Measurements from ENCODE around the gene PARD3B. TPM values are rescaled to one million over a fixed set of nuclear protein-coding genes. Genes with fewer than 3 reads are reported as not detected.

PARD3B gene
- total and polyA plus RNA-seq, 2 of the 4 experiments (the other 2 are of a cell fraction): 3.3 to 15.6 TPM

- H3K4me2 ChIP-seq (ENCODE audit: low read depth, low read length): no peak overlapping the region
- BruUV-seq (replicated peaks): no TSS peak
- no peak overlapping the region for H3K14ac ChIP-seq (replicated peaks; ENCODE audit: low read depth, low read length)
- POLR2A ChIA-PET (ENCODE audit: unreplicated experiment): no interaction called here
- H3K23ac ChIP-seq (ENCODE audit: low read depth, low read length): no peak overlapping the region
- no peaks in the 10 kb centered on the region for H3K9me1 ChIP-seq (ENCODE audit: insufficient read depth, low read length)
- peaks cover 5% of the 10 kb centered on the region; the same call in 1 of the 2 replicates for H3K9me3 ChIP-seq (ENCODE audit: control insufficient read depth, insufficient read depth, low read length)
- H2BK5ac ChIP-seq (ENCODE audit: low read depth, low read length, poor library complexity, severe bottlenecking): no peak overlapping the region
- no peak overlapping the region for H3K56ac ChIP-seq (ENCODE audit: extremely low read depth, insufficient read depth, low read length)
- no peak overlapping the region for H3K9ac ChIP-seq (ENCODE audit: low read depth, low read length)
- in situ Hi-C loops (cut with MboI; ENCODE audit: low sequenced_read_pairs) (loop anchor here (25.0 kb wide), 1 partner anchor 99 kb away; no protein-coding TSS in a partner anchor), intact Hi-C loops (cut with micrococcal nuclease) (no loop called here), dilution Hi-C loops (cut with HindIII; ENCODE audit: low sequenced_read_pairs, unreplicated experiment) (no loop called here)
- peak overlapping the region; percentile 6 for H2AFZ ChIP-seq (replicated peaks; ENCODE audit: low read length, poor library complexity)
- H3K79me1 ChIP-seq (ENCODE audit: low read depth in 1 of 2, low read length in 2 of 2): no peaks in the 10 kb centered on the region
- no peak overlapping the region for H3K27ac ChIP-seq (ENCODE audit: insufficient read depth, low read length)
- no peak for DNase-seq
- no peak overlapping the region for H2BK120ac ChIP-seq (ENCODE audit: low read depth, low read length)
- H2AK9ac ChIP-seq (replicated peaks; ENCODE audit: low read depth, low read length, poor library complexity): no peak overlapping the region
- 42% methylated on average over 2 of the region's 7 CpGs; no CpG with 5 or more reads in 1 of the 2 experiments for WGBS, 2 experiments (ENCODE audit: extremely low coverage in 2 of 2, insufficient read length in 1 of 2)
- no peak overlapping the region for H4K91ac ChIP-seq (ENCODE audit: insufficient read depth, low read depth, low read length)
- H3K4ac ChIP-seq (ENCODE audit: low read depth, low read length): no peak overlapping the region
- H3K27me3 ChIP-seq (ENCODE audit: control insufficient read depth, insufficient read depth, low read length): no peaks in the 10 kb centered on the region
- no peaks in the 10 kb centered on the region for H3K36me3 ChIP-seq (ENCODE audit: control insufficient read depth, insufficient read depth, low read length)
- ATAC-seq (ENCODE audit: low read depth): peak; percentile 24
- no peak overlapping the region for H3K18ac ChIP-seq (ENCODE audit: low read depth, low read length)
- peaks cover 1% of the 10 kb centered on the region; the same call in 1 of the 2 replicates for H3K4me1 ChIP-seq (ENCODE audit: control insufficient read depth, insufficient read depth, low read length)
- H3K4me3 ChIP-seq (ENCODE audit: insufficient read depth, low read depth, low read length): no peak overlapping the region
- no peak overlapping the region for H2BK15ac ChIP-seq (ENCODE audit: low read depth, low read length)
- H4K5ac ChIP-seq (ENCODE audit: low read depth, low read length): no peak overlapping the region
- no peaks in the 10 kb centered on the region for H4K20me1 ChIP-seq (ENCODE audit: insufficient read depth, low read length)
- CTCF ChIA-PET: no interaction called here
- peak overlapping the region; percentile 16 for H2AK5ac ChIP-seq (ENCODE audit: low read depth, low read length)
- no peak overlapping the region for H4K8ac ChIP-seq (ENCODE audit: low read depth in 2 of 2, low read length in 2 of 2)
- no peak overlapping the region for H2BK20ac ChIP-seq (ENCODE audit: low read depth, low read length)
- TF ChIP-seq RFX5 (IDR thresholded peaks at IDR 0.05; ENCODE audit: low read depth, low read length): no peak
- no peak for TF ChIP-seq USF2 (IDR thresholded peaks at IDR 0.05; ENCODE audit: low read depth, low read length)
- TF ChIP-seq RCOR1 (IDR thresholded peaks at IDR 0.05; ENCODE audit: insufficient replicate concordance, low read length): no peak
- no peak for TF ChIP-seq ELK1 (IDR thresholded peaks at IDR 0.05; ENCODE audit: borderline replicate concordance, low read depth, low read length)
- no peak for TF ChIP-seq MAFK (IDR thresholded peaks at IDR 0.05; ENCODE audit: low read depth, low read length)
- TF ChIP-seq MAZ (IDR thresholded peaks at IDR 0.05; ENCODE audit: borderline replicate concordance, low read depth, low read length): no peak
- TF ChIP-seq BHLHE40 (IDR thresholded peaks at IDR 0.05; ENCODE audit: low read depth, low read length): no peak
- no peak for TF ChIP-seq NFE2L2 (IDR thresholded peaks at IDR 0.05; ENCODE audit: low read depth, low read length)
- no peak for TF ChIP-seq SMC3 (IDR thresholded peaks at IDR 0.05; ENCODE audit: low read depth, low read length)
- no peak for TF ChIP-seq MXI1 (IDR thresholded peaks at IDR 0.05; ENCODE audit: borderline replicate concordance, low read depth, low read length)
- no peak for TF ChIP-seq CHD1 (IDR thresholded peaks at IDR 0.05; ENCODE audit: low read depth, low read length)
- no peak for TF ChIP-seq CEBPB (IDR thresholded peaks at IDR 0.05; ENCODE audit: low read depth, low read length)
- TF ChIP-seq CTCF (conservative IDR thresholded peaks at IDR 0.05; ENCODE audit: low read depth, low read length): no peak
- no peak for TF ChIP-seq POLR2A (IDR thresholded peaks at IDR 0.05; ENCODE audit: low read depth, low read length)
- no peak for TF ChIP-seq RAD21 (IDR thresholded peaks at IDR 0.05; ENCODE audit: low read length)
Observed at GRCh38 chr2:205636549-205637319, 1091.5 kb downstream of the PARD3B start.
